ENCODE results near the gene KANSL1L. TPM values are rescaled to one million over a fixed set of nuclear protein-coding genes. Genes with fewer than 3 reads are reported as not detected.

Gene KANSL1L
- polyA plus RNA-seq, 1 donor (not counting 4 experiments of a cell fraction or from before 2014, with no cell fraction given) = 4.7 TPM

DNA sequence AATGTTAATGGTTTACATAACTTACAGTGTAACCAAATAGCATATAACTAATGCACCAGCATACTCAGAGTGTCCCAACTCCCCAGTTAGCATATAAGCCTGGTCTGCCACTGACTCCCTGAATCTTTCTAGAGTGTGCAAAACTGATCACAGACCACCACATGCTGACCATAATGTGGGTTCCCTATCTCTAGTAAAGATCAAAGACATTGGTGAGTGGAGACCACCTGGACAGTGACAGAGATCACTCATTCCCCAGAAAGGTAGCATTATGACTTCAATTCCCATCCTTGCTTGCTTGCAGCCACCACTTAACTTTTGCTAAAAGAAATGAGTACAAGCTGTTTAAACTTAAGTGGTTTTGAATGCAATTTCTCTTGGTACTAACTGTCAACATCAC is 39.0 kb downstream of the KANSL1L start:
- DNase-seq (ENCODE audit: low read depth, low spot score) (no peak), FAIRE-seq (no peak)
- TF ChIP-seq EZH2 (IDR thresholded peaks at IDR 0.05; ENCODE audit: low read length) = no peak
- TF ChIP-seq, protein P1, sequence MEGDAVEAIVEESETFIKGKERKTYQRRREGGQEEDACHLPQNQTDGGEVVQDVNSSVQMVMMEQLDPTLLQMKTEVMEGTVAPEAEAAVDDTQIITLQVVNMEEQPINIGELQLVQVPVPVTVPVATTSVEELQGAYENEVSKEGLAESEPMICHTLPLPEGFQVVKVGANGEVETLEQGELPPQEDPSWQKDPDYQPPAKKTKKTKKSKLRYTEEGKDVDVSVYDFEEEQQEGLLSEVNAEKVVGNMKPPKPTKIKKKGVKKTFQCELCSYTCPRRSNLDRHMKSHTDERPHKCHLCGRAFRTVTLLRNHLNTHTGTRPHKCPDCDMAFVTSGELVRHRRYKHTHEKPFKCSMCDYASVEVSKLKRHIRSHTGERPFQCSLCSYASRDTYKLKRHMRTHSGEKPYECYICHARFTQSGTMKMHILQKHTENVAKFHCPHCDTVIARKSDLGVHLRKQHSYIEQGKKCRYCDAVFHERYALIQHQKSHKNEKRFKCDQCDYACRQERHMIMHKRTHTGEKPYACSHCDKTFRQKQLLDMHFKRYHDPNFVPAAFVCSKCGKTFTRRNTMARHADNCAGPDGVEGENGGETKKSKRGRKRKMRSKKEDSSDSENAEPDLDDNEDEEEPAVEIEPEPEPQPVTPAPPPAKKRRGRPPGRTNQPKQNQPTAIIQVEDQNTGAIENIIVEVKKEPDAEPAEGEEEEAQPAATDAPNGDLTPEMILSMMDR (optimal IDR thresholded peaks at IDR 0.05 in 1 of 3, IDR thresholded peaks at IDR 0.05 in 1 of 3, conservative IDR thresholded peaks at IDR 0.05 in 1 of 3; ENCODE audit: extremely low read depth in 1 of 3, insufficient read depth in 2 of 3, low read length in 3 of 3) = no peak
- Histone ChIP-seq H3K79me2 (ENCODE audit: control insufficient read depth, insufficient read depth, low read length) (no peaks in the 10 kb centered on the region), H3K4me2 (ENCODE audit: control insufficient read depth, extremely low read depth, insufficient read depth, low read depth, low read length) (no peak overlapping the region), H2AFZ (ENCODE audit: control insufficient read depth, low read length) (no peak overlapping the region), H3K4me3 (ENCODE audit: control insufficient read depth in 2 of 3, extremely low read depth in 1 of 3, insufficient read depth in 2 of 3, low read depth in 1 of 3, low read length in 3 of 3) (no peak overlapping the region), H3K9me3 (ENCODE audit: control insufficient read depth, low read depth, low read length) (no peaks in the 10 kb centered on the region), H3K9me1 (ENCODE audit: control insufficient read depth, extremely low read depth, insufficient read depth, low read length) (no peaks in the 10 kb centered on the region), H3K27ac (ENCODE audit: control insufficient read depth, insufficient read depth, low read length) (no peak overlapping the region), H4K20me1 (ENCODE audit: control insufficient read depth, extremely low read depth, insufficient read depth, low read length) (no peaks in the 10 kb centered on the region), H3K27me3 (ENCODE audit: control insufficient read depth, extremely low read depth, insufficient read depth, low read length) (no peaks in the 10 kb centered on the region), H3K9ac (ENCODE audit: control insufficient read depth, extremely low read depth, insufficient read depth, low read length) (no peak overlapping the region), H3K4me1 (ENCODE audit: control insufficient read depth, extremely low read depth, insufficient read depth, low read length) (no peaks in the 10 kb centered on the region), H3K36me3 (ENCODE audit: control insufficient read depth in 2 of 2, extremely low read depth in 1 of 2, insufficient read depth in 2 of 2, low read length in 2 of 2) (no peaks in the 10 kb centered on the region)
- dilution Hi-C loops (cut with MboI; ENCODE audit: extremely low pct_ligation_motif_present, low sequenced_read_pairs) = no loop called here

DNA sequence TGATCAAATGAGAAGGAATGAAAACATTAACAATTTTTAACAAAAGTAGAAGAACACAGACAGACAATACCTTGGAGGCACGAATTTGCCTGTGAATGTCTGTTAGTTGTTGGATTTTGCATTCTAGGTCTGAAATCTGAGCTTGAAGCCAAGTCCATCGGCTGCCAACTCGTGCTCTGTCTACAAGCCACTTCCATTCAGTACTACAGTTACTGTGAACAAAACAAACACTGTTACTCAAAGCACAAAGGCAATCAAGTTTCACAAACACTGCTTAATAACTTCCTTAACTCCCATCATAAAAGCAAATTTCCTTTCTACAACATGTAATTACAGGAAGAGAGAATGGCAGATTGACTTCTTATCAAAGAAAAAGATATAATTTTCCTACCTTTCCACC is 42.2 kb downstream of the KANSL1L start:
- Histone ChIP-seq H3K4me2 (ENCODE audit: control insufficient read depth, extremely low read depth, insufficient read depth, low read depth, low read length) (no peak overlapping the region), H3K27me3 (ENCODE audit: control insufficient read depth, extremely low read depth, insufficient read depth, low read length) (no peaks in the 10 kb centered on the region), H3K4me1 (ENCODE audit: control insufficient read depth, extremely low read depth, insufficient read depth, low read length) (no peaks in the 10 kb centered on the region), H4K20me1 (ENCODE audit: control insufficient read depth, extremely low read depth, insufficient read depth, low read length) (no peaks in the 10 kb centered on the region), H3K9ac (ENCODE audit: control insufficient read depth, extremely low read depth, insufficient read depth, low read length) (no peak overlapping the region), H3K9me1 (ENCODE audit: control insufficient read depth, extremely low read depth, insufficient read depth, low read length) (no peaks in the 10 kb centered on the region), H3K36me3 (ENCODE audit: control insufficient read depth in 2 of 2, extremely low read depth in 1 of 2, insufficient read depth in 2 of 2, low read length in 2 of 2) (no peaks in the 10 kb centered on the region), H3K27ac (ENCODE audit: control insufficient read depth, insufficient read depth, low read length) (no peak overlapping the region), H2AFZ (ENCODE audit: control insufficient read depth, low read length) (no peak overlapping the region), H3K9me3 (ENCODE audit: control insufficient read depth, low read depth, low read length) (no peaks in the 10 kb centered on the region), H3K4me3 (ENCODE audit: control insufficient read depth in 2 of 3, extremely low read depth in 1 of 3, insufficient read depth in 2 of 3, low read depth in 1 of 3, low read length in 3 of 3) (no peak overlapping the region), H3K79me2 (ENCODE audit: control insufficient read depth, insufficient read depth, low read length) (no peaks in the 10 kb centered on the region)
- DNase-seq (ENCODE audit: low read depth, low spot score) (no peak), FAIRE-seq (no peak)
- no peak for TF ChIP-seq EZH2 (IDR thresholded peaks at IDR 0.05; ENCODE audit: low read length)
- TF ChIP-seq, protein P1 (optimal IDR thresholded peaks at IDR 0.05 in 1 of 3, IDR thresholded peaks at IDR 0.05 in 1 of 3, conservative IDR thresholded peaks at IDR 0.05 in 1 of 3; ENCODE audit: extremely low read depth in 1 of 3, insufficient read depth in 2 of 3, low read length in 3 of 3) = no peak
- dilution Hi-C loops (cut with MboI; ENCODE audit: extremely low pct_ligation_motif_present, low sequenced_read_pairs) = no loop called here

Data from keratinocyte (primary cell).